ENCODE results near the gene ITGAD.

DNA sequence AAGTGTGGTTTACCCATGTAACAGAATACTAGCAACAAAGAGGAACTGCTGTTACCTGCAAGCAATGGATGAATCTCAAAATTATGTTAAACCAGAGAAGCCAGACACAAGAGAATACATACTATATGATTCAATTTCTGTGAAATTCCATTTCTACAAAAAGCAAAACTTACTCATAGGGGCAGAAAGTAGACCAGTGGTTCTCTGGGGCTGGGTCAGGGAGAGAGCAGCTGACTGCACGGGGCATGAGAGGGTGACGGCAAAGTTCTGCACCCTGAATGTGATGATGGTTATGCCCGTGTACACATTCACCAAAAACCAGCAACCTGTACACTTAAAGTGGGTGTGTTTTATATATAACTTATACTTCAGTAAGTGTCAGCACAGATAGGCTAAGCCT, 46.4 kb downstream of the ITGAD start:
- TF ChIP-seq POLR2A (IDR thresholded peaks at IDR 0.05) (no peak), POLR2AphosphoS5 (IDR thresholded peaks at IDR 0.05) (no peak), CTCF (IDR thresholded peaks at IDR 0.05) (no peak)

Measured in suprapubic skin (tissue), 4 donors.